HEK293T (cell line): ENCODE data around the gene CYB5A.

Experiments used
- BHLHE40 ChIP-seq: fragments of 450-650 bp; IDR thresholded peaks from 2 replicates; pipeline ENCODE4 v1.6.1; 2016; ENCODE audit warnings: mild to moderate bottlenecking, moderate library complexity, borderline replicate concordance
- CTBP1 ChIP-seq: fragments of 450-650 bp; IDR thresholded peaks from 2 replicates; pipeline ENCODE4 v1.6.1; 2016; ENCODE audit warnings: borderline replicate concordance
- ELF4 ChIP-seq: fragments of 450-650 bp; IDR thresholded peaks from 2 replicates; pipeline ENCODE4 v1.6.1; 2017; ENCODE audit warnings: antibody characterized with exemption
- FOXA1 ChIP-seq: fragments of 450-650 bp; IDR thresholded peaks from 2 replicates; pipeline ENCODE4 v1.6.1; 2016; ENCODE audit warnings: mild to moderate bottlenecking
- FOXM1 ChIP-seq: fragments of 450-650 bp; IDR thresholded peaks from 2 replicates; pipeline ENCODE4 v1.6.1; 2017; ENCODE audit warnings: mild to moderate bottlenecking, borderline replicate concordance
- L3MBTL2 ChIP-seq: fragments of 450-650 bp; conservative IDR thresholded peaks from 2 replicates; pipeline ENCODE4 v1.6.1; 2016; ENCODE audit warnings: mild to moderate bottlenecking
- LEF1 ChIP-seq: fragments of 450-650 bp; IDR thresholded peaks from 2 replicates; pipeline ENCODE4 v1.6.1; 2017; ENCODE audit warnings: mild to moderate bottlenecking, borderline replicate concordance
- NFRKB ChIP-seq: fragments of 450-650 bp; IDR thresholded peaks from 2 replicates; pipeline ENCODE4 v1.6.1; 2016; ENCODE audit warnings: mild to moderate bottlenecking, moderate library complexity
- PKNOX1 ChIP-seq: fragments of 450-650 bp; IDR thresholded peaks from 2 replicates; pipeline ENCODE4 v1.6.1; 2016
- SP1 ChIP-seq: fragments of 450-650 bp; IDR thresholded peaks from 2 replicates; pipeline ENCODE4 v1.6.1; 2017
- SUZ12 ChIP-seq: fragments of 450-650 bp; IDR thresholded peaks from 2 replicates; pipeline ENCODE4 v1.6.1; 2016; ENCODE audit warnings: mild to moderate bottlenecking
- TARDBP ChIP-seq: fragments of 450-650 bp; IDR thresholded peaks from 2 replicates; pipeline ENCODE4 v1.6.1; 2016

- TF ChIP-seq TARDBP = no peak
- TF ChIP-seq SP1 = no peak
- TF ChIP-seq FOXM1 = no peak
- no peak for TF ChIP-seq SUZ12
- TF ChIP-seq ELF4 = no peak
- no peak for TF ChIP-seq BHLHE40
- TF ChIP-seq CTBP1 = no peak
- TF ChIP-seq NFRKB = no peak
- no peak for TF ChIP-seq FOXA1
- TF ChIP-seq L3MBTL2 = no peak
- no peak for TF ChIP-seq PKNOX1
- TF ChIP-seq LEF1 = no peak
These were observed 74.2 kb downstream of the CYB5A start for GRCh38 chr18:74217476-74218143.
